Neural cell (in vitro differentiated cells): ENCODE measurements around the gene ANKRD44.

Source experiments
- EP300 ChIP-seq: fragments of 450-650 bp; conservative IDR thresholded peaks from 2 replicates; pipeline ENCODE4 v1.6.1; 2014; ENCODE audit warnings: antibody characterized with exemption, mild to moderate bottlenecking, moderate library complexity; ENCODE audit not compliant: poor library complexity, severe bottlenecking
- EZH2 ChIP-seq: fragments of 200-600, 300-800 bp; shearing (Covaris generic), sonication (generic); IDR thresholded peaks from 2 replicates; pipeline ENCODE4 v1.6.1; 2014; ENCODE audit warnings: antibody characterized with exemption, low read length, borderline replicate concordance, mild to moderate bottlenecking; ENCODE audit not compliant: insufficient read depth, poor library complexity, severe bottlenecking
- MXI1 ChIP-seq: fragments of 450-650 bp; conservative IDR thresholded peaks from 2 replicates; pipeline ENCODE4 v1.6.1; 2014; ENCODE audit warnings: antibody characterized with exemption, mild to moderate bottlenecking; ENCODE audit not compliant: poor library complexity, severe bottlenecking
- POLR2AphosphoS5 ChIP-seq: IDR thresholded peaks from 2 replicates; pipeline ENCODE4 v1.6.1; 2012
- REST ChIP-seq: IDR thresholded peaks from 2 replicates; pipeline ENCODE4 v1.6.1; 2012; ENCODE audit warnings: borderline replicate concordance
- SMC3 ChIP-seq: fragments of 450-650 bp; conservative IDR thresholded peaks from 2 replicates; pipeline ENCODE4 v1.6.1; 2014; ENCODE audit warnings: antibody characterized with exemption, mild to moderate bottlenecking, moderate library complexity; ENCODE audit not compliant: poor library complexity
- TAF1 ChIP-seq: IDR thresholded peaks from 2 replicates; pipeline ENCODE4 v1.6.1; 2012; ENCODE audit warnings: low read depth
- TF ChIP-seq, protein P1 (sequence below): fragments of 450-650 bp; IDR thresholded peaks from 2 replicates; pipeline ENCODE4 v1.5.1; 2014; ENCODE audit warnings: antibody characterized with exemption, mild to moderate bottlenecking, moderate library complexity; ENCODE audit not compliant: poor library complexity, severe bottlenecking

- TF ChIP-seq, protein P1, sequence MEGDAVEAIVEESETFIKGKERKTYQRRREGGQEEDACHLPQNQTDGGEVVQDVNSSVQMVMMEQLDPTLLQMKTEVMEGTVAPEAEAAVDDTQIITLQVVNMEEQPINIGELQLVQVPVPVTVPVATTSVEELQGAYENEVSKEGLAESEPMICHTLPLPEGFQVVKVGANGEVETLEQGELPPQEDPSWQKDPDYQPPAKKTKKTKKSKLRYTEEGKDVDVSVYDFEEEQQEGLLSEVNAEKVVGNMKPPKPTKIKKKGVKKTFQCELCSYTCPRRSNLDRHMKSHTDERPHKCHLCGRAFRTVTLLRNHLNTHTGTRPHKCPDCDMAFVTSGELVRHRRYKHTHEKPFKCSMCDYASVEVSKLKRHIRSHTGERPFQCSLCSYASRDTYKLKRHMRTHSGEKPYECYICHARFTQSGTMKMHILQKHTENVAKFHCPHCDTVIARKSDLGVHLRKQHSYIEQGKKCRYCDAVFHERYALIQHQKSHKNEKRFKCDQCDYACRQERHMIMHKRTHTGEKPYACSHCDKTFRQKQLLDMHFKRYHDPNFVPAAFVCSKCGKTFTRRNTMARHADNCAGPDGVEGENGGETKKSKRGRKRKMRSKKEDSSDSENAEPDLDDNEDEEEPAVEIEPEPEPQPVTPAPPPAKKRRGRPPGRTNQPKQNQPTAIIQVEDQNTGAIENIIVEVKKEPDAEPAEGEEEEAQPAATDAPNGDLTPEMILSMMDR = no peak
- TF ChIP-seq REST (no peak), TAF1 (no peak), EP300 (no peak), POLR2AphosphoS5 (no peak), MXI1 (no peak), EZH2 (no peak), SMC3 (no peak)
Observed at GRCh38 chr2:197273485-197273884, 37.1 kb downstream of the ANKRD44 start.
